H1 (cell line): ENCODE measurements around the gene UBAP1L. TPM values are rescaled to one million over a fixed set of nuclear protein-coding genes. Genes with fewer than 3 reads are reported as not detected.

ENCODE experiments used
- ATF2 ChIP-seq: IDR thresholded peaks from 2 replicates; pipeline ENCODE4 v1.6.1; 2012; ENCODE audit warnings: low read length, inconsistent platforms
- CBX5 ChIP-seq: fragments of 300-800, 300-1000 bp; sonication (generic); IDR thresholded peaks from 2 replicates; pipeline ENCODE4 v1.7.1; 2016; ENCODE audit warnings: antibody characterized with exemption, low read length, low read depth
- CEBPB ChIP-seq: IDR thresholded peaks from 2 replicates; pipeline ENCODE4 v1.6.1; 2012; ENCODE audit warnings: low read depth, low read length
- CHD1 ChIP-seq: IDR thresholded peaks from 2 replicates; pipeline ENCODE4 v1.6.1; 2012; ENCODE audit warnings: low read depth, low read length, improper control_type of control experiment
- CREB1 ChIP-seq: IDR thresholded peaks from 2 replicates; pipeline ENCODE4 v1.6.1; 2012; ENCODE audit warnings: inconsistent platforms
- EGR1 ChIP-seq: IDR thresholded peaks from 2 replicates; pipeline ENCODE4 v1.6.1; 2011; ENCODE audit warnings: low read depth, low read length, borderline replicate concordance
- GABPA ChIP-seq: IDR thresholded peaks from 2 replicates; pipeline ENCODE4 v1.6.1; 2011; ENCODE audit warnings: mild to moderate bottlenecking, low read length, moderate library complexity, borderline replicate concordance; ENCODE audit not compliant: insufficient read depth
- GTF2F1 ChIP-seq: IDR thresholded peaks from 2 replicates; pipeline ENCODE4 v1.6.1; 2012; ENCODE audit warnings: low read depth, low read length, improper control_type of control experiment, borderline replicate concordance
- HDAC2 ChIP-seq, 2 experiments: fragments of 300-600 bp in 1 of 2; sonication (generic) in 1 of 2; IDR thresholded peaks; 2 replicates each; pipeline ENCODE4 v1.6.1; 2011 to 2012; ENCODE audit warnings: low read depth in 2 of 2, low read length in 2 of 2, mild to moderate bottlenecking in 2 of 2, moderate library complexity in 2 of 2, borderline replicate concordance in 1 of 2, inconsistent platforms in 1 of 2
- JUN ChIP-seq: IDR thresholded peaks from 2 replicates; pipeline ENCODE4 v1.6.1; 2011; ENCODE audit warnings: low read depth, mild to moderate bottlenecking, improper control_type of control experiment, low read length
- JUND ChIP-seq: IDR thresholded peaks from 2 replicates; pipeline ENCODE4 v1.6.1; 2011; ENCODE audit warnings: mild to moderate bottlenecking, improper control_type of control experiment, low read length
- NRF1 ChIP-seq: IDR thresholded peaks from 2 replicates; pipeline ENCODE4 v1.6.1; 2011; ENCODE audit warnings: mild to moderate bottlenecking, low read depth, low read length, improper control_type of control experiment
- RAD21 ChIP-seq, 2 experiments: IDR thresholded peaks in 1 of 2; conservative IDR thresholded peaks in 1 of 2; 2 replicates each; pipeline ENCODE4 v1.6.1; 2011; ENCODE audit warnings: low read depth in 2 of 2, low read length in 2 of 2, improper control_type of control experiment in 1 of 2, inconsistent platforms in 1 of 2, mild to moderate bottlenecking in 1 of 2, moderate library complexity in 1 of 2
- RFX5 ChIP-seq: IDR thresholded peaks from 2 replicates; pipeline ENCODE4 v1.6.1; 2011; ENCODE audit warnings: low read depth, low read length, improper control_type of control experiment, borderline replicate concordance
- SAP30 ChIP-seq: fragments of 300-600 bp; sonication (generic); IDR thresholded peaks from 2 replicates; pipeline ENCODE4 v1.7.1; 2012; ENCODE audit warnings: low read length, moderate library complexity, mild to moderate bottlenecking, inconsistent platforms; ENCODE audit not compliant: insufficient read depth, insufficient replicate concordance
- SIN3A ChIP-seq, 2 experiments: IDR thresholded peaks in 1 of 2; conservative IDR thresholded peaks in 1 of 2; 2 replicates each; pipeline ENCODE4 v1.6.1; 2011 to 2012; ENCODE audit warnings: low read length in 2 of 2, improper control_type of control experiment in 1 of 2, low read depth in 1 of 2, mild to moderate bottlenecking in 1 of 2
- SIRT6 ChIP-seq: IDR thresholded peaks from one replicate; pipeline ENCODE4 v1.7.1; 2012; ENCODE audit warnings: low read length, inconsistent platforms
- SUZ12 ChIP-seq: fragments of 200-600 bp; sonication (generic); IDR thresholded peaks from 2 replicates; pipeline ENCODE4 v1.6.1; 2012; ENCODE audit warnings: mild to moderate bottlenecking, inconsistent platforms, low read length, moderate library complexity, mixed read lengths
- polyA plus RNA-seq, 7 experiments: library from polyadenylated mRNA; depleted of rRNA in 3 of 7; stranded (reverse) in 5 of 7; unstranded in 2 of 7; fragments of >200 nt in 5 of 7; fragments of 200-250 nt in 2 of 7; gene quantifications; 1 replicate in 5 of 7; 2 replicates in 1 of 7; 4 replicates in 1 of 7; pipeline versions ENCODE4 v1.2.1 to v1.2.3, GENCODE V29; 2011 to 2013; ENCODE audit warnings: missing spikeins in 2 of 7, mixed read lengths in 2 of 7
- total RNA-seq: library from RNA; stranded (reverse); fragmentation: NEBNext Ultra II Directional; extraction: Animal tissue kit (Norgen Biotek cat#: 25700); gene quantifications from 2 replicates; pipeline ENCODE4 v1.2.1, GENCODE V29; 2021

The UBAP1L gene
- total and polyA plus RNA-seq, 2 of the 8 experiments (the other 6 are each of a cell fraction or from before 2014, with no cell fraction given): 0.67 to 1.7 TPM

GRCh38 chr15:65133548-65134200 is 18.7 kb upstream of the UBAP1L start, which contains the start of gene PDCD7 (continued):
- TF ChIP-seq GTF2F1: no peak; the same call in 1 of the 2 replicates
- TF ChIP-seq JUN: no peak
- TF ChIP-seq EGR1: peak; percentile 66
- no peak for TF ChIP-seq CBX5
- peak; percentile 36 for TF ChIP-seq SAP30
- TF ChIP-seq GABPA: peak; percentile 88
- TF ChIP-seq SIN3A (conservative IDR thresholded peaks at IDR 0.05 in 1 of 2, IDR thresholded peaks at IDR 0.05 in 1 of 2; ENCODE audit: low read depth in 1 of 2, low read length in 2 of 2): no peak; a peak in 1 of 4 replicates
- TF ChIP-seq SIRT6: no peak
- no peak for TF ChIP-seq JUND
- no peak for TF ChIP-seq RFX5
- TF ChIP-seq NRF1: no peak
- TF ChIP-seq RAD21 (IDR thresholded peaks at IDR 0.05 in 1 of 2, conservative IDR thresholded peaks at IDR 0.05 in 1 of 2; ENCODE audit: low read depth in 2 of 2, low read length in 2 of 2): no peak
- TF ChIP-seq SUZ12: no peak
- TF ChIP-seq HDAC2 (IDR thresholded peaks at IDR 0.05; ENCODE audit: borderline replicate concordance in 1 of 2, low read depth in 2 of 2, low read length in 2 of 2): peak in 1 of 2 experiments; percentile 66; a peak in 1 of 4 replicates
- TF ChIP-seq CHD1: no peak
- 0 out of 2 replicates have a peak, but pooled peaks have one; percentile 51 for TF ChIP-seq ATF2
- TF ChIP-seq CEBPB: no peak
- peak; percentile 97 for TF ChIP-seq CREB1
